ENCODE results near the gene NKPD1. TPM values are rescaled to one million over a fixed set of nuclear protein-coding genes. Genes with fewer than 3 reads are reported as not detected.

The NKPD1 gene
- total and polyA plus RNA-seq, 2 experiments from 2014 or later = 0.24 to 1.3 TPM

DNA sequence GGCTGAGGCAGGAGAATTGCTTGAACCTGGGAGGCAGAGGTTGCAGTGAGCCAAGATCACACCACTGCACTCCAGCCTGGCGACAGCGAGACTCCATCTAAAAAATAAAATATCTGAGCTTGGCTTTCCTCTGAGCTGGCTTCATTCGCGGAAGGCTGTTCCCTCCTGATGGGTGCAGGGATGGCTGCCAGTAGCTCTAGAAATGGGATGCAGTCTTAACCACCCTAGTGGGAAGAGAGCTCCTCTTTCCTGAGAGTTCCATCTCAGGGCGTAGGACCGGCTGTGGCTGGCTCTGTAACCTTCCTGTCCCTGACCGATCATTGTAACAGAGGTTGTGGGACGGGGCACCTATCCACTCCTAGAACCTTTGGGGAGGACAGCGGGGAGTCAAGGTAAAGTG is 35.4 kb downstream of the NKPD1 start:
- DNase-seq (ENCODE audit: low spot score) (no peak), ATAC-seq (peak; percentile 6; the same call in 2 of the 3 replicates)
- TF ChIP-seq JUNB (IDR thresholded peaks at IDR 0.05; ENCODE audit: unreplicated experiment) (no peak), CREB1 (CRISPR knock-in tag; IDR thresholded peaks at IDR 0.05; ENCODE audit: low read depth) (no peak), NANOG (IDR thresholded peaks at IDR 0.05; ENCODE audit: borderline replicate concordance) (no peak), EZH2 (IDR thresholded peaks at IDR 0.05; ENCODE audit: low read depth, unreplicated experiment) (no peak)
- Histone ChIP-seq H3K36me3 (ENCODE audit: insufficient read depth) (no peaks in the 10 kb centered on the region), H3K27me3 (ENCODE audit: insufficient read depth) (no peaks in the 10 kb centered on the region), H2AFZ (no peak overlapping the region), H3K4me3 (no peak overlapping the region), H3F3A (replicated peaks; ENCODE audit: low read depth) (0 out of 2 replicates have a peak, but pooled peaks cover 2% of the 10 kb centered on the region), H3K9me2 (ENCODE audit: insufficient read depth) (no peaks in the 10 kb centered on the region), H3K4me1 (ENCODE audit: insufficient read depth) (no peaks in the 10 kb centered on the region), H3K79me2 (replicated peaks; ENCODE audit: insufficient read depth) (peaks cover 59% of the 10 kb centered on the region), H4K20me1 (replicated peaks; ENCODE audit: insufficient read depth) (peaks cover 39% of the 10 kb centered on the region), H3K4me2 (no peak overlapping the region), H3K27ac (ENCODE audit: low read depth) (no peak overlapping the region; the same call in 1 of the 2 replicates)
- H3K4me3 Mint-ChIP-seq = no peak overlapping the region
- no peaks in the 10 kb centered on the region for H3K36me3 Mint-ChIP-seq (ENCODE audit: low read depth)
- peaks cover 10% of the 10 kb centered on the region; the same call in 2 of the 3 replicates for H3K4me1 Mint-ChIP-seq
- peaks cover 5% of the 10 kb centered on the region for H3K27me3 Mint-ChIP-seq (ENCODE audit: insufficient read depth, low read depth, poor library complexity)
- no peaks in the 10 kb centered on the region for H3K9me3 Mint-ChIP-seq
- no peak overlapping the region for H3K27ac Mint-ChIP-seq

DNA sequence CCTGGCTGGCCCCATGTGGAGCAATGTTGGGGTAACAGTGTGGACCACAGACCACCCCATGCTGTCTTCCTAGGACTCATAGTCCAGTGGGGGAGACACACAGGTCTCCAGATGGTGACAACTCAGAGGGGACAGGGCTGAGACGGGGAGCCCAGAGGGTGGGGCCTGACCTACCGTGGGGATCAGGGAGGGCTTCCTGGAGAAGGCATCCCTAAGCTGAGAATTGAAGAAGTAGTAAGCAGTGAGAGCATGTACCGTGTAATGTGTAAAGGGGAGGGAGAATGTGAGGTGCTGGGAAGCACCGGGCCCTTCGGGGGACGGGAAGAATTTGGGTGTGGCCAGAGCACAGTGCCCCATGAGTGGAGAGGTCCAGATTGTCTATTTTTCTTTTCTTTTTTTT is 36.8 kb downstream of the NKPD1 start:
- Histone ChIP-seq H3K27me3 (ENCODE audit: insufficient read depth) (no peaks in the 10 kb centered on the region), H3K27ac (ENCODE audit: low read depth) (no peak overlapping the region), H2AFZ (no peak overlapping the region), H3K4me3 (no peak overlapping the region), H4K20me1 (replicated peaks; ENCODE audit: insufficient read depth) (peaks cover 42% of the 10 kb centered on the region), H3K79me2 (replicated peaks; ENCODE audit: insufficient read depth) (peaks cover 65% of the 10 kb centered on the region), H3K36me3 (ENCODE audit: insufficient read depth) (no peaks in the 10 kb centered on the region), H3F3A (replicated peaks; ENCODE audit: low read depth) (0 out of 2 replicates have a peak, but pooled peaks cover 2% of the 10 kb centered on the region), H3K4me2 (no peak overlapping the region), H3K9me2 (ENCODE audit: insufficient read depth) (no peaks in the 10 kb centered on the region), H3K4me1 (ENCODE audit: insufficient read depth) (no peaks in the 10 kb centered on the region)
- Mint-ChIP-seq H3K27ac (no peak overlapping the region), H3K27me3 (ENCODE audit: insufficient read depth, low read depth, poor library complexity) (peaks cover 5% of the 10 kb centered on the region), H3K9me3 (no peaks in the 10 kb centered on the region), H3K4me1 (peaks cover 8% of the 10 kb centered on the region; the same call in 2 of the 3 replicates), H3K36me3 (ENCODE audit: low read depth) (no peaks in the 10 kb centered on the region), H3K4me3 (no peak overlapping the region)
- no peak for DNase-seq (ENCODE audit: low spot score)
- no peak for ATAC-seq
- TF ChIP-seq ZNF114 (CRISPR knock-in tag; IDR thresholded peaks at IDR 0.05) = no peak
- TF ChIP-seq EZH2phosphoT487 (IDR thresholded peaks at IDR 0.05; ENCODE audit: unreplicated experiment) = no peak
- TF ChIP-seq, protein P1, sequence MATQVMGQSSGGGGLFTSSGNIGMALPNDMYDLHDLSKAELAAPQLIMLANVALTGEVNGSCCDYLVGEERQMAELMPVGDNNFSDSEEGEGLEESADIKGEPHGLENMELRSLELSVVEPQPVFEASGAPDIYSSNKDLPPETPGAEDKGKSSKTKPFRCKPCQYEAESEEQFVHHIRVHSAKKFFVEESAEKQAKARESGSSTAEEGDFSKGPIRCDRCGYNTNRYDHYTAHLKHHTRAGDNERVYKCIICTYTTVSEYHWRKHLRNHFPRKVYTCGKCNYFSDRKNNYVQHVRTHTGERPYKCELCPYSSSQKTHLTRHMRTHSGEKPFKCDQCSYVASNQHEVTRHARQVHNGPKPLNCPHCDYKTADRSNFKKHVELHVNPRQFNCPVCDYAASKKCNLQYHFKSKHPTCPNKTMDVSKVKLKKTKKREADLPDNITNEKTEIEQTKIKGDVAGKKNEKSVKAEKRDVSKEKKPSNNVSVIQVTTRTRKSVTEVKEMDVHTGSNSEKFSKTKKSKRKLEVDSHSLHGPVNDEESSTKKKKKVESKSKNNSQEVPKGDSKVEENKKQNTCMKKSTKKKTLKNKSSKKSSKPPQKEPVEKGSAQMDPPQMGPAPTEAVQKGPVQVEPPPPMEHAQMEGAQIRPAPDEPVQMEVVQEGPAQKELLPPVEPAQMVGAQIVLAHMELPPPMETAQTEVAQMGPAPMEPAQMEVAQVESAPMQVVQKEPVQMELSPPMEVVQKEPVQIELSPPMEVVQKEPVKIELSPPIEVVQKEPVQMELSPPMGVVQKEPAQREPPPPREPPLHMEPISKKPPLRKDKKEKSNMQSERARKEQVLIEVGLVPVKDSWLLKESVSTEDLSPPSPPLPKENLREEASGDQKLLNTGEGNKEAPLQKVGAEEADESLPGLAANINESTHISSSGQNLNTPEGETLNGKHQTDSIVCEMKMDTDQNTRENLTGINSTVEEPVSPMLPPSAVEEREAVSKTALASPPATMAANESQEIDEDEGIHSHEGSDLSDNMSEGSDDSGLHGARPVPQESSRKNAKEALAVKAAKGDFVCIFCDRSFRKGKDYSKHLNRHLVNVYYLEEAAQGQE (IDR thresholded peaks at IDR 0.05; ENCODE audit: unreplicated experiment) = no peak
- TF ChIP-seq STAT1 (IDR thresholded peaks at IDR 0.05; ENCODE audit: unreplicated experiment) = no peak
- TF ChIP-seq NANOG (IDR thresholded peaks at IDR 0.05; ENCODE audit: borderline replicate concordance) = no peak
- TF ChIP-seq JUNB (IDR thresholded peaks at IDR 0.05; ENCODE audit: unreplicated experiment) = no peak
- TF ChIP-seq EZH2 (IDR thresholded peaks at IDR 0.05; ENCODE audit: low read depth, unreplicated experiment) = no peak
- TF ChIP-seq, protein P2, sequence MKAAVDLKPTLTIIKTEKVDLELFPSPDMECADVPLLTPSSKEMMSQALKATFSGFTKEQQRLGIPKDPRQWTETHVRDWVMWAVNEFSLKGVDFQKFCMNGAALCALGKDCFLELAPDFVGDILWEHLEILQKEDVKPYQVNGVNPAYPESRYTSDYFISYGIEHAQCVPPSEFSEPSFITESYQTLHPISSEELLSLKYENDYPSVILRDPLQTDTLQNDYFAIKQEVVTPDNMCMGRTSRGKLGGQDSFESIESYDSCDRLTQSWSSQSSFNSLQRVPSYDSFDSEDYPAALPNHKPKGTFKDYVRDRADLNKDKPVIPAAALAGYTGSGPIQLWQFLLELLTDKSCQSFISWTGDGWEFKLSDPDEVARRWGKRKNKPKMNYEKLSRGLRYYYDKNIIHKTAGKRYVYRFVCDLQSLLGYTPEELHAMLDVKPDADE (IDR thresholded peaks at IDR 0.05) = no peak
- no peak for TF ChIP-seq POLR2AphosphoS5 (IDR thresholded peaks at IDR 0.05; ENCODE audit: low read depth)
- TF ChIP-seq, protein P3, sequence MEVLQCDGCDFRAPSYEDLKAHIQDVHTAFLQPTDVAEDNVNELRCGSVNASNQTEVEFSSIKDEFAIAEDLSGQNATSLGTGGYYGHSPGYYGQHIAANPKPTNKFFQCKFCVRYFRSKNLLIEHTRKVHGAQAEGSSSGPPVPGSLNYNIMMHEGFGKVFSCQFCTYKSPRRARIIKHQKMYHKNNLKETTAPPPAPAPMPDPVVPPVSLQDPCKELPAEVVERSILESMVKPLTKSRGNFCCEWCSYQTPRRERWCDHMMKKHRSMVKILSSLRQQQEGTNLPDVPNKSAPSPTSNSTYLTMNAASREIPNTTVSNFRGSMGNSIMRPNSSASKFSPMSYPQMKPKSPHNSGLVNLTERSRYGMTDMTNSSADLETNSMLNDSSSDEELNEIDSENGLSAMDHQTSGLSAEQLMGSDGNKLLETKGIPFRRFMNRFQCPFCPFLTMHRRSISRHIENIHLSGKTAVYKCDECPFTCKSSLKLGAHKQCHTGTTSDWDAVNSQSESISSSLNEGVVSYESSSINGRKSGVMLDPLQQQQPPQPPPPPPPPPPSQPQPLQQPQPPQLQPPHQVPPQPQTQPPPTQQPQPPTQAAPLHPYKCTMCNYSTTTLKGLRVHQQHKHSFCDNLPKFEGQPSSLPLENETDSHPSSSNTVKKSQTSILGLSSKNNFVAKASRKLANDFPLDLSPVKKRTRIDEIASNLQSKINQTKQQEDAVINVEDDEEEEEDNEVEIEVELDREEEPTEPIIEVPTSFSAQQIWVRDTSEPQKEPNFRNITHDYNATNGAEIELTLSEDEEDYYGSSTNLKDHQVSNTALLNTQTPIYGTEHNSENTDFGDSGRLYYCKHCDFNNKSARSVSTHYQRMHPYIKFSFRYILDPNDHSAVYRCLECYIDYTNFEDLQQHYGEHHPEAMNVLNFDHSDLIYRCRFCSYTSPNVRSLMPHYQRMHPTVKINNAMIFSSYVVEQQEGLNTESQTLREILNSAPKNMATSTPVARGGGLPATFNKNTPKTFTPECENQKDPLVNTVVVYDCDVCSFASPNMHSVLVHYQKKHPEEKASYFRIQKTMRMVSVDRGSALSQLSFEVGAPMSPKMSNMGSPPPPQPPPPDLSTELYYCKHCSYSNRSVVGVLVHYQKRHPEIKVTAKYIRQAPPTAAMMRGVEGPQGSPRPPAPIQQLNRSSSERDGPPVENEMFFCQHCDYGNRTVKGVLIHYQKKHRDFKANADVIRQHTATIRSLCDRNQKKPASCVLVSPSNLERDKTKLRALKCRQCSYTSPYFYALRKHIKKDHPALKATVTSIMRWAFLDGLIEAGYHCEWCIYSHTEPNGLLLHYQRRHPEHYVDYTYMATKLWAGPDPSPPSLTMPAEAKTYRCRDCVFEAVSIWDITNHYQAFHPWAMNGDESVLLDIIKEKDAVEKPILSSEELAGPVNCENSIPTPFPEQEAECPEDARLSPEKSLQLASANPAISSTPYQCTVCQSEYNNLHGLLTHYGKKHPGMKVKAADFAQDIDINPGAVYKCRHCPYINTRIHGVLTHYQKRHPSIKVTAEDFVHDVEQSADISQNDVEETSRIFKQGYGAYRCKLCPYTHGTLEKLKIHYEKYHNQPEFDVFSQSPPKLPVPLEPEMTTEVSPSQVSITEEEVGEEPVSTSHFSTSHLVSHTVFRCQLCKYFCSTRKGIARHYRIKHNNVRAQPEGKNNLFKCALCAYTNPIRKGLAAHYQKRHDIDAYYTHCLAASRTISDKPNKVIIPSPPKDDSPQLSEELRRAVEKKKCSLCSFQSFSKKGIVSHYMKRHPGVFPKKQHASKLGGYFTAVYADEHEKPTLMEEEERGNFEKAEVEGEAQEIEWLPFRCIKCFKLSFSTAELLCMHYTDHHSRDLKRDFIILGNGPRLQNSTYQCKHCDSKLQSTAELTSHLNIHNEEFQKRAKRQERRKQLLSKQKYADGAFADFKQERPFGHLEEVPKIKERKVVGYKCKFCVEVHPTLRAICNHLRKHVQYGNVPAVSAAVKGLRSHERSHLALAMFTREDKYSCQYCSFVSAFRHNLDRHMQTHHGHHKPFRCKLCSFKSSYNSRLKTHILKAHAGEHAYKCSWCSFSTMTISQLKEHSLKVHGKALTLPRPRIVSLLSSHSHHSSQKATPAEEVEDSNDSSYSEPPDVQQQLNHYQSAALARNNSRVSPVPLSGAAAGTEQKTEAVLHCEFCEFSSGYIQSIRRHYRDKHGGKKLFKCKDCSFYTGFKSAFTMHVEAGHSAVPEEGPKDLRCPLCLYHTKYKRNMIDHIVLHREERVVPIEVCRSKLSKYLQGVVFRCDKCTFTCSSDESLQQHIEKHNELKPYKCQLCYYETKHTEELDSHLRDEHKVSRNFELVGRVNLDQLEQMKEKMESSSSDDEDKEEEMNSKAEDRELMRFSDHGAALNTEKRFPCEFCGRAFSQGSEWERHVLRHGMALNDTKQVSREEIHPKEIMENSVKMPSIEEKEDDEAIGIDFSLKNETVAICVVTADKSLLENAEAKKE (CRISPR knock-in tag; IDR thresholded peaks at IDR 0.05) = no peak
